Activated T-cell treated with anti-CD3 and anti-CD28 coated beads for 24 hours (primary cell): Measurements from ENCODE around the gene LOX.

Experiments used
- DNase-seq: peaks from one replicate; pipeline ENCODE4 v3.0.0-alpha.2; 2020; ENCODE audit warnings: low read depth

The LOX gene

GRCh38 chr5:122053181-122054109, 24.6 kb downstream of the LOX start:
- no peak for DNase-seq

DNA sequence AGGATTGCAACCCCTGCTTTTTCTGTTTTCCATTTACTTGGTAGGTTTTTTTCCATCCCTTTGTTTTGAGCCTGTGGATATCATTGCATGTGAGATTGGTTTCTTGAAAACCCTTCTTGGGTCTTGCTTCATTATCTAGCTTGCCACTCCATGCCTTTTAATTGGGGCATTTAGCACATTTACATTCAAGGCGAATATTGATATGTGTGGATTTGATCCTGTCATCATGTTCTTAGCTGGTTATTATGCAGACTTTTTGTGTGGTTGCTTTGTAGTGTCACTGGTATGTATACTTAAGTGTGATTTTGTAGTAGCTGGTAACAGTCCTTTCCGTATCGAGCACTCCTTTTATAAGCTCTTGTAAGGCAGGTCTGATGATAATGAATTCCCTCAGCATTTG, 26.5 kb downstream of the LOX start:
- no peak for DNase-seq

GRCh38 chr5:122050959-122051358, 27.1 kb downstream of the LOX start:
- no peak for DNase-seq

DNA sequence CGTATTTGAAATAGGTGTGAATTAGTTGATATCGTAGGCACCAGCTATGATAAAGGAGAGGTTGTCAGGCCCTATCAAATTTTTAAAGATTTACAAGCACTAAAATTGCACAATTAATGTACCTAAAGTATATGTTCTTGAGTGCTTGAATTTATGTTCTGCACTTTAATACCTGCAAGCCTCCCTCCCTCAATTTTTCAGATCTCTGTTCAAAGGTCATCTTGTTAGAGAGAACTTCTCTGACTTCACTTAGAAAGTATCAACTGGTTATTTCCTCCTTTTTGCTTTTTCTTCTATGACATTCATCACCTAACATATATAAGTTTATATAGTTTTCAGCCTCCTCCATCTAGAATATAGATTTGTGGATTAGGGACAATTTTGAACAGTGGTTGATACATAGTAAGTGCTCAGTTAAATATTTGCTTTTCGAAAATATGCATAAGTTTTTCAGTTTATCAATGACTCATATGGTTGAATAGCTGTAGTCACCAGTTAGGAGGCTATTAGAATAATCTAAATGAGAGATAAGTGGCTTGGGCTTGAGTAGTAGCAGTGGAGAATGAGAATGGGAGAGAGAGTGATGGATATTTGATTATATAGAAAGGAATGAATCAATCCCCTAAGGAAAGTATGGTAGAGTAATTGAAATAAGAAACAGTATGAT, 37.3 kb downstream of the LOX start:
- no peak for DNase-seq

GRCh38 chr5:122036326-122036725, 41.7 kb downstream of the LOX start:
- DNase-seq = no peak

DNA sequence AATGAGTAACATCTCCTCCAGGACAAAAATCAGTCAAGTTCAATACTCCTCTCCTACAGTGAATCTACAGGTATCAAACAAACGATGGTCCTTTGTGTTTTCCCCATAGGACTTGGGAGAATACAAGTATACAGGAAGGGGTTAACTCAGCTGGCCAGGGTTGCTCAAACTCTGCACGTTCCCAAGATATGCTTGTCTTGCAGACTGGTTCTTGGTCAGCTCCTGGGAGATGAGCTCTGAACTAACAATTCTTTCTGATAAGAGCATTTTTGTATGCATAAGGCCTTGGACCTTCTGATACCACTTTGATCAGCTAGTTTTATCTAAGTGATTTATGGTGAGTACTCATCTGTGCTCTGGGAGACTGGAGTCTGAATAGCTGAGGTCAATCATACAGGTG, 42.1 kb downstream of the LOX start:
- no peak for DNase-seq

GRCh38 chr5:122031836-122032235, 46.2 kb downstream of the LOX start:
- DNase-seq = no peak

GRCh38 chr5:122030251-122030650, 47.8 kb downstream of the LOX start:
- DNase-seq = no peak

- DNase-seq = no peak
Measured at GRCh38 chr5:122029818-122030217, 48.2 kb downstream of the LOX start.

DNA sequence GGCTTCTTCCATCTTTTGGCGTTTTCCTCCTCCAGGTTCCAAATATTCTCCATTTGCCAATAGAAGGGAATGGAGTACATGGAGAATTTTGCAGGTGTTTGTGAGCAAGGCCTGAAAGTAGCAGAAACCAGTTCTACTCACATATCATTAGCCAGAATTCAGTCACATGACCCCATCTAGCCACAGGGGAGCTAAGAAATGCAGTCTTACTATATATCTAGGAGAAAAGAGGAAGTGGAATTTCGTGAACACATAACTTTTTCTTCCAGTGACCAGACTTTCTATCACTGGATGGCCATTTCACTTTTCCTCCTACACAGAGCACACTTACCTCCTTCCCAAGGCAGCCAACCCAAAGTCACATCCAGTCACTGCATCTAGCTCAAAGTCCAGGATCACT, 55.1 kb downstream of the LOX start:
- no peak for DNase-seq

GRCh38 chr5:122019919-122020590, 58.0 kb downstream of the LOX start:
- no peak for DNase-seq

- no peak for DNase-seq
Measured at GRCh38 chr5:122015471-122015870, 62.6 kb downstream of the LOX start.

- DNase-seq = no peak
Measured at GRCh38 chr5:122014236-122014935, 63.7 kb downstream of the LOX start.
